ENCODE measurements around the gene SHB.

- TF ChIP-seq, protein P1, sequence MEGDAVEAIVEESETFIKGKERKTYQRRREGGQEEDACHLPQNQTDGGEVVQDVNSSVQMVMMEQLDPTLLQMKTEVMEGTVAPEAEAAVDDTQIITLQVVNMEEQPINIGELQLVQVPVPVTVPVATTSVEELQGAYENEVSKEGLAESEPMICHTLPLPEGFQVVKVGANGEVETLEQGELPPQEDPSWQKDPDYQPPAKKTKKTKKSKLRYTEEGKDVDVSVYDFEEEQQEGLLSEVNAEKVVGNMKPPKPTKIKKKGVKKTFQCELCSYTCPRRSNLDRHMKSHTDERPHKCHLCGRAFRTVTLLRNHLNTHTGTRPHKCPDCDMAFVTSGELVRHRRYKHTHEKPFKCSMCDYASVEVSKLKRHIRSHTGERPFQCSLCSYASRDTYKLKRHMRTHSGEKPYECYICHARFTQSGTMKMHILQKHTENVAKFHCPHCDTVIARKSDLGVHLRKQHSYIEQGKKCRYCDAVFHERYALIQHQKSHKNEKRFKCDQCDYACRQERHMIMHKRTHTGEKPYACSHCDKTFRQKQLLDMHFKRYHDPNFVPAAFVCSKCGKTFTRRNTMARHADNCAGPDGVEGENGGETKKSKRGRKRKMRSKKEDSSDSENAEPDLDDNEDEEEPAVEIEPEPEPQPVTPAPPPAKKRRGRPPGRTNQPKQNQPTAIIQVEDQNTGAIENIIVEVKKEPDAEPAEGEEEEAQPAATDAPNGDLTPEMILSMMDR (IDR thresholded peaks at IDR 0.05) = no peak
- no peak for TF ChIP-seq POLR2A (IDR thresholded peaks at IDR 0.05)
Measured at GRCh38 chr9:37946041-37946440, 123.0 kb downstream of the SHB start.
